ENCODE data around the gene TAGLN2.

Gene TAGLN2

GRCh38 chr1:159949123-159949522 is 23.8 kb upstream of the TAGLN2 start:
- DNase-seq (ENCODE audit: low read depth in 2 of 2): no peak

GRCh38 chr1:159947942-159948341 is 22.6 kb upstream of the TAGLN2 start:
- DNase-seq (ENCODE audit: low read depth in 2 of 2): no peak

GRCh38 chr1:159946242-159947187 is 21.2 kb upstream of the TAGLN2 start:
- DNase-seq (ENCODE audit: low read depth in 2 of 2): no peak

DNA sequence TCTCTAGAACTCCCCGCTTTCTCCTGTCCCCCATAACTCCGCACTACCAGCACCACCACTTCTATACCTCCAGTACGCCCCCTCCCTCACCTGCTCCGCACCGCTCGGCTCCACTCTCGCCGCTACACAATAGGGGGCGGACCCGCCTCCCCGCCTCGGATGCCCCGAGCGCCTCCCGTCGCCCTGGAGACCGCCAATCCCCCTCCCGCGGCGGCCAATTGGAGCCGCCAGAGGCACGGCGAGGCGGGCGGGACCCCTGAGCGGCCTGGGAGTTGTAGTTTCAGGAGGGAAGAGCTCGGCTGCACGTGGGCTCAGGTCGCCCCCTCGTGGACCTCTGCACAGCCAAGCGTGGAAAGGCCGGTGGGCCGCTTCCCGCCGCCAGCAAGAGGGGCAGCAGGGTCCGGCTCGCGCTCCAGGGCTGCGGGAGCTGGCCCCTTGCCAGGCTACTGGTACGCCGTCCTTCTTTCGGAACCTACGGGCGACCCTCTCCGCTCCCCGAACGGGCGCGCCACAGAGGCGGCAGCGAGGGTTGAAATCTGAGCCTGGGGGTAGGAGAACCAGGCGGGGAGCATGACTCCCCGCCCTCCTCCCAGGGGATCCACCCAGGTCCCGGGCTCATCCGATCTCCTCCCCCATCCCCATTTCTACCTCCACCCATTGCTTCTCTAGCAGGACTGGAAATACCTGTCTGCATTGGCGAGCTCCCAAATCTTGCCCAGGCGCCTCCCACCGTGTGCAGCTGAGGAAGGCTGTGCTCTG is 20.4 kb upstream of the TAGLN2 start, which contains the start of gene IGSF9:
IGSF9 (minus strand) TSS at position 131 of the 759 bp plus-strand sequence. CDS start 2,159 bp downstream, outside the sequence.
- DNase-seq (ENCODE audit: low read depth in 2 of 2): peak; percentile 58 to 67

DNA sequence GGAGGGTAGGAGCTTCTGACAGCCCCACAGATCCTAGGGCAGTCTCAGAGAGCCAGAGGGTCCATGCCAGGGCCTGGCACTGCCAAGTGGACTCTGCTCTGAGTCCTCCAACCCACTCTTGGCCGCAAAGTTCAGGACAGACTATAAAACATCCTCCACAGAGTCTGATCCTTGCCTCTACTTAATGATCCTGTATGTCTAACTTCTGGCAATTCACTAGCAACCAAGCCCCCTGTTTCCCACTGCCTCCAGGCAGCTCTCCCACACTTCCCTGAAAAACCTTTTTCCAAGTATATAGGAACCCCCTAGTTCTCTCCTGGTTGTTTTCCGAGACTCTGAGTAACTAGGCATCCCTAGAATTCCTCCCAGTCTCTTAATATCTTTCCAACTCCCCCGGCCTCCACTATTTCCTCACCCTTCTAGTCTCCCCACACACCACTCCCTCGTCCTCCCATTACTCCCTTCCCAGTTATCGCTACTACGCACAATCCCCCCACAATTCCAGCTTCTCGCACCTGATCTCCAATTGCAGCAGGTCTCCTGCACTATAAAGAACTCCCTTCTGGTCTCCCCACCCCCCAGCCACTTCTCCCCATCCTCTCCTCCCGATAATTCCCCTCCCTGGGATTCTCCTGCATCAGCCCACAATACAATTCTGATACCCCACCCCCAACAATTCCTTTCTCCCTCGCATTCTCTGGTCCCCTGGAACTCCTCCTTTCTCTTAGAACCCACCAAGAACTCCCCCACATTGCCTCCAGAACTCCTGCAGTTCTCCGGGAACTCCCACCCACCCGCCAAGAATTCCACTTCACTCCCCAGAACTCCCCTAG is 19.5 kb upstream of the TAGLN2 start:
- DNase-seq (ENCODE audit: low read depth in 2 of 2): no peak

GRCh38 chr1:159943908-159944622 is 18.8 kb upstream of the TAGLN2 start:
- no peak for DNase-seq (ENCODE audit: low read depth in 2 of 2)

GRCh38 chr1:159943278-159943640 is 18.0 kb upstream of the TAGLN2 start:
- DNase-seq (ENCODE audit: low read depth in 2 of 2): no peak

DNA sequence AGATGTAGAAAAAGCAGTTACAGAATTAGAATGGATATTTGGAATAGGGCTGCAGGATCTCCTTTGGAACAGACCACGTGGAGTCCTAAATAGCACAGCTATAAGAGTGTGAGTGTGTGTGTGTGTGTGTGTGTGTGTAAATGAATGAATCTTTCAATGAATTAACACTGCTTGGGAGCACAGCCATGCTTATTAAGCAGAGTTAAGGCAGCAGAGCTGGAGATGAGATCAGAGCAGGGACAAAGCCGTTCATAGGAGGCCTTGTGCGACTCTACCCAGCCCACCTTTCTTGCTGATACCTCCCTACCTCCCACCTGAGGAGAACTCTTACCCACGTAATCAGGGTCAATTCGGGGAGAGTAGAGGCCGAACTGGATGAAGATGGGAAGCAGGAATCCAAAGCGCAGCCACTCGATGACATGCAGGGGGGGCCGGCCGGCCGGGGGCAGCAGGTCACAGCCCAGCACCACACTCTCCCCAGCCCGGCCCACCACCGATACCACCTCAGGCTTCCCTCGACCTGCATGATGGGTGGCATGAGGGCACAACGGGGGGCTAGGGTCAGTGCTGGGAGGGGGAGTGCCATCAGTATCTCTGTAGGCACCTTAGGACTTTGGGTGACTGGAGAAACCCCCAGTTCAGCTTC is 17.4 kb upstream of the TAGLN2 start:
- no peak for DNase-seq (ENCODE audit: low read depth in 2 of 2)

DNA sequence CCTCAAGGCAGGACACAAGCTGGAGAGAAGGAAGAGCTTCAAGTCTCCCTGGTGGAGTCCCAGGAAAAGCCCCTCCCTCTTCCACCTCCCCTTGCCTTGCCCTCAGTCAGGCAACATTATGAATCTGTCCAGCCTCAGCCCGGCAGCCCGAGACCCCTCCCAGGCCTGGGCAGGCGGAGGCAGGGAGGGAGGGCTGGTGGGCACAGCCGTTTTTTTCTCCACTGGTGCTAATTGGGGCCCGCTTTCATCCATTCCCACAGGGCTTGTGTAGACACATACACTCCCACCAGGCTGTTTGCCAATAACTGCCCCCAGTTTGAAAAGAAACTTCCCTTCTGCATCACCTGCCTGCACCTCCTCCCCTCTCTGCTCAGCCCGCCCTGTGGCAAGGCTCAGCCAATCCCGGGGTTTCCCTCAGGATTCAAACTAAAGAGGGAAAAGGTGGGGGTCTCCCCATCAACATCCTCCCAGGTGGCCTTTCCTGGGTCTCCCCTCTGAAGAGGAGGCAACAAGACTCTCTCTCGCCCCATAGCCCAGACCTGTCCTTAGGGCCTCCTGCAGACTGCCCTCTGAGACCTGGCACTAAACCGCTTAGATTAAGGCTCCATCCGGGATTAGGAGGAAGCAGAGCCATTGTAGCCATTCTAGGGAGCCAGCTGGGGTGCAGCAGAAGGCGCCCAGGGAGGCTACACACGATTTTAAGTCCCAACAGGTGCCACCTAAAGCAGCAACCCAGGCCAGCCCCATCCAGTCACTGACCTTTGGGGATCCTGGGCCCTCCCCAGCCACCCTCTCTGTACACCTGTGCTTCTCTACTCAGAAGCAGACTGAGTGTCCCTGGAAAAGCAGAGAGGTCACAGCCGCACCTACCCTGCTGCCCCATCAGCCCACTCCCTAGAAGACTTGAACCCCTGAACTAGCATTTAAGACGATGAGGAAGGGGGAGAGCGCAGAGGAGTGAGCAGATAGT is 16.6 kb upstream of the TAGLN2 start:
- no peak for DNase-seq (ENCODE audit: low read depth in 2 of 2)

DNA sequence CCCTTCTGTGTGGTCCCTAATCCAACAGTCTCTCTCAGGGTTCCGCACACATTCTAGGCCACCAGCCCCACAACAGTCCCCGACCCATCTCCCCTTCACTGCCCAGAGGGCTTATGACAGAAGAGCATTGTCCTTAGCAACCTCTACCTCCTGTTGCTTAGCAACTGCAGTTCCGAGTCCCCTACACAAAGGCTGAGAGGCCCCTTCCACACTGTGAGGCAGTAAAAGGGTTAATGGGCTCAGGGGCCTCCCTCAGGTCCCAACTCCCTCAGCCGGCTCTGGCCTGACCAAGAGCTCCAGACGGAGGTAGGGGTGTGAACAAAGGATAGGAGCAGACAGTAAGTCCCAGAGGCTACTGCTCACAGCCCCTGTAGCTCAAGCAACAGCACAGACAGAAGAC is 15.8 kb upstream of the TAGLN2 start:
- no peak for DNase-seq (ENCODE audit: low read depth in 2 of 2)

DNA sequence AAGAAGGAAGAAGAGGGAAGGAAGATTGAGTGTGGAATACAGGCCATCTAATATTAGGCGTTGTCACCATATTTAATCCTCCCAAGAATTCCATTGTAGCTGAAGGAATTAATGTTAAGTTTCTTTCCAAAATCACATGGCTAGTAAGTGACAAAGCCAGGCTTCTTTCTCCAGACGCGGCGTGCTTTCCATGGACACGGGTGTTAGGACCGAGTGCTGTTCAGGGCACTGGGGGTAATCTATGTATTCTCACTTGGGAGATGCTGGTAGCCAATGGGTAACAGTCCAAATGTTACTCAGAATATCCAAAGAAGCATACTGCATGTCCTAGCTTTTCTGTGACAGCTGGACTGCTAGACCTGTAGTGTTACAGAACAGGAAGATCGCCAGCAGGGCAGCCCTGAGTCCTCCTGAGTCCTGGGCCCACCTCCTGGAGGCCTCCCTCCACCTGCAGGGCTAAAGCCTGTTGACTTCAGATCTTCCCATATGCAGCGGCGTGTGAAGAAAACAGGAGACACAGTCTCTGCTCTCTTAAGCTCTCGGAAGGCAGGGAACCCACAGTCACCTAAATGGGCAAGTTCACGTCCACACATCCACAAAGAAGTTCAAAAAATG is 14.8 kb upstream of the TAGLN2 start:
- no peak for DNase-seq (ENCODE audit: low read depth in 2 of 2)

DNA sequence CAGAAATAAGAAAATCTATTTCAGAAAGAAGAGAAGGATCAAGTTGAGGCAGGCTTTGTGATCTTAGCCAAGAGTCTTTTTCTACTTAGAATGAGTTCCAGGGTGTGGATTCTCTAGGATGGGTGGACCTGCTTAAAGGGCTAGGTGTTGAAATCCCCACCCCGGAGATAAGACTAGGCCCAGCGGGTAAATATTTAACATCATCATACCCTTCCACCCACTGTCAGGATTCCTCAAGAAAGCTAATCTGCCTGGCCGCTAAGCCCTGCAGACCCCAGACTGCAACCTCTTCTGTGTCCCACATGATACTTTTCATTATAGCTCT is 14.3 kb upstream of the TAGLN2 start:
- no peak for DNase-seq (ENCODE audit: low read depth in 2 of 2)

GRCh38 chr1:159938905-159939677 is 13.8 kb upstream of the TAGLN2 start:
- DNase-seq (ENCODE audit: low read depth in 2 of 2): no peak

DNA sequence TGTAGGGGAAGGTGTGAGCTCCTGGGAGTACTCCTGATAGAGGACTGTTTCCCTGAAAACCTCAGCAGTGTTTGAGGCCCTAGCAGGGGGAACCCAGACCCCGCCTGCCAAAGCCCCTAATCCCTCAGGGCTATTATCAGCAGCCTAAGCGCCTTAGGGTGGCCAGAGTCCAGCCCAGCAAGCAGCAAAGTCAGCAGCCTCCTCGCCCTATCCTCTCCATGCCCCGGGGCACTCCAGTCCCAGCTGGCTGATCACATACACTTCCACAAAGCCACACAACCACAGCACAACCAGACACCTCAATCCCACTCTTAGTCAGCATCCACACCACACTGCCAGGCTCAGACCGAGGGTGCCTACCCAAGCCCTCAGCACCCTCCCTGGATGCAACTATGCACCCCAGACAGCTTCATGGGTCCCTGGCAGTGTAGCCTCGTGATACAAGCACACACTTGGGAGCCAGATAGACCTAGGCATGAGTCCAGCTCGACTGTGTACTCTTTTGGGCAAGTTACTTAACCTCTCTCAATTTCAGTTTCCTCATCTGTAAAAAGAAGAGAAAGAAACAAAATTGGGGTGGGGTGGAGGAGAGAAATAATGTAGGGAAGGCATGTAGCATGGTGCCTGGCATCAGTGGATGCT is 13.0 kb upstream of the TAGLN2 start:
- DNase-seq (ENCODE audit: low read depth in 2 of 2): no peak

- DNase-seq (ENCODE audit: low read depth in 2 of 2): no peak
These were observed 11.9 kb upstream of the TAGLN2 start for GRCh38 chr1:159937054-159937750.

DNA sequence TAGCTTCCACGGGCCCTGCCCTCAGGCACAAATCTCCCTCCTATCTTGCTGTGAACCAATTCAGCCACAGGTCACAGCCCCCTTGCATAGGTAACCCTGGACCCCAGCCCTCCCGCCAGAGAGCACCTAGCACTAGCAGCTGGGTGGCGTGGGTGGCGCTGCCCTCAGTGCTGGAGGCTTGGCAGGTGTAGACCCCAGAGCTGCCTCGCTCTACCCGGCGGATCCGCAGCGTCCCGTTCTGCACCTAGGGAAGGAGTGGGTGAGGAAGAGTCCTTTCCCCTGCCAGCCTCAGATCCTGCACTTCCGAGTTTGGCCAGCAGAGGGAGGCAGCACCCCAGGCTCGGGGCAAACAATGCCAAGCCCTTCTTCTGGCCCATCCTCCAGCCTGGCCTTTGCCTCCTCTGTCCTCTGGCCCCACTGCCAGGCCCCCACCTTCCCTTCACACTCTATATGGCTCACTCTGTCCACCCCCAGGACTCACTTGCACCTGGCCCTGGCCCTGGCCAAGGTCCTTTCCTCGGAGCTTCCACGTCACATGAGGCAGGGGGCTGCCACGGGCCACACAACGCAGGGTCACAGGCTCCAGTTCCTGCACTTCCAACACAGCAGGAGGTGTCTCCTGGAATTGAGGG is 11.1 kb upstream of the TAGLN2 start:
- DNase-seq (ENCODE audit: low read depth in 2 of 2): peak; percentile 74 to 83

DNA sequence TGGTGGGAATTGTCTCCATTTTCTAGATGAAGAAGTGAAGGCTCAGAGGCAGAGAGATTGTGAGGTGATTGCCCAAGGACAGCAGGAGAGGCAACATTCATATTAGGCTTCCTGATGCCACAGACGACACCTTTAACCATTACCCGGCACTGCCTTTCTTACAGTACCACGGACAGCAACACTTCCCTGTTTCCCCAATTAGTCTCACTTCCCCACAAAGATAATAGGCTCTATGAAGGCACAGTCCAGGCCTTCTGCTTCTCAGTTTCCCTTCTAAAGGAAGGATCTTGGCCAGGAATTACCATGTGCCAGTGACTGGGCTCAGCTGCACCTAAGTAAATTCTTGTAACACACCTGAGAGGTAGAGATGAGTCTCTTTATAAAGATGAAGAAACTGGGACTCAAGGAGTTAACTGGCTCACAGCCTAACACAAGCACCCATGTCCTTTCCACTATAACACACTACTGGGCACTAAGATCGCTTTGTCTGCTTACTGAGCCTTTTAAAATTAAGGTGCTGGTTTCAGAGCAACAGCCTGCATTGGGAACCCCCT is 10.5 kb upstream of the TAGLN2 start:
- no peak for DNase-seq (ENCODE audit: low read depth in 2 of 2)
